ENCODE results near the gene KRTAP10-3.

- TF ChIP-seq GATA2 (IDR thresholded peaks at IDR 0.05; ENCODE audit: low read depth, low read length), result no peak
- TF ChIP-seq GATA3 (IDR thresholded peaks at IDR 0.05; ENCODE audit: low read depth, low read length), result no peak
These were observed 17.8 kb downstream of the KRTAP10-3 start for GRCh38 chr21:44540741-44541288.
